Omental fat pad (tissue), 4 donors: Measurements from ENCODE around the gene OR4A16. TPM values are rescaled to one million over a fixed set of nuclear protein-coding genes. Genes with fewer than 3 reads are reported as not detected.

ENCODE experiments used
- ATAC-seq: fragments of 150-250 bp; one replicate; pipeline ENCODE4 v1.9.1; 2016; ENCODE audit warnings: mild to moderate bottlenecking, moderate library complexity; ENCODE audit not compliant: low FRiP score
- DNase-seq: peaks from one replicate; pipeline ENCODE4 v3.0.0-alpha.2; 2019; ENCODE audit warnings: low spot score
- total RNA-seq, 4 donors: library from RNA; depleted of rRNA; stranded (reverse); fragments of >200 nt; gene quantifications; one replicate each; pipeline ENCODE4 v1.1.0, GENCODE V29; 2016
- TF ChIP-seq, protein P1 (sequence below), 3 donors: fragments of 450-650 bp; IDR thresholded peaks; one replicate each; pipeline ENCODE4 v1.5.1; 2016 to 2017; ENCODE audit warnings: antibody characterized with exemption in 3 of 3, mild to moderate bottlenecking in 3 of 3, moderate library complexity in 2 of 3

Gene OR4A16, protein sequence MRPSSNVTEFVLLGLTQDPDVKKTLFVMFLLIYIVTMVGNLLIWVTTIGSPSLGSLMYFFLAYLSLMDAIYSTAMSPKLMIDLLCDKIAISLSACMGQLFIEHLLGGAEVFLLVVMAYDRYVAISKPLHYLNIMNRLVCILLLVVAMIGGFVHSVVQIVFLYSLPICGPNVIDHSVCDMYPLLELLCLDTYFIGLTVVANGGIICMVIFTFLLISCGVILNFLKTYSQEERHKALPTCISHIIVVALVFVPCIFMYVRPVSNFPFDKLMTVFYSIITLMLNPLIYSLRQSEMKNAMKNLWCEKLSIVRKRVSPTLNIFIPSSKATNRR
- not detected for total RNA-seq

DNA sequence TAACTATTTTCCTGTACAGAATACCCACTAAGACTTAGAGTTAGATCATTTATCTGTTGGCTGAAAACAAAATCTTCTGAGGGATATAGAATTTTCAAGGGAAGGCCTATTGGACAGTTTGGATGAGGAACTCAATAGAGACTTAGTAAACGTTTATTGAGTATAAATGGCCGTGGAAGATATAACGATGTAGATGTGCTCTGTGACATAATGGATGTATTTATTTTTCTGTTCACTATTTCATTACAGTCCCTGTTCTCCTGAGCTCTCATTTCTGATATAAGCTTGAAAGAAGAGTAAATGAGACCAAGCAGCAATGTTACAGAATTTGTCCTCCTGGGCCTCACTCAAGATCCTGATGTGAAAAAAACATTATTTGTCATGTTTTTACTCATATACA is at the start of gene OR4A16:
OR4A16 (plus strand) TSS at position 301 of the 400 bp plus-strand sequence; CDS start at position 301, 0 bp downstream.
- TF ChIP-seq, protein P1, sequence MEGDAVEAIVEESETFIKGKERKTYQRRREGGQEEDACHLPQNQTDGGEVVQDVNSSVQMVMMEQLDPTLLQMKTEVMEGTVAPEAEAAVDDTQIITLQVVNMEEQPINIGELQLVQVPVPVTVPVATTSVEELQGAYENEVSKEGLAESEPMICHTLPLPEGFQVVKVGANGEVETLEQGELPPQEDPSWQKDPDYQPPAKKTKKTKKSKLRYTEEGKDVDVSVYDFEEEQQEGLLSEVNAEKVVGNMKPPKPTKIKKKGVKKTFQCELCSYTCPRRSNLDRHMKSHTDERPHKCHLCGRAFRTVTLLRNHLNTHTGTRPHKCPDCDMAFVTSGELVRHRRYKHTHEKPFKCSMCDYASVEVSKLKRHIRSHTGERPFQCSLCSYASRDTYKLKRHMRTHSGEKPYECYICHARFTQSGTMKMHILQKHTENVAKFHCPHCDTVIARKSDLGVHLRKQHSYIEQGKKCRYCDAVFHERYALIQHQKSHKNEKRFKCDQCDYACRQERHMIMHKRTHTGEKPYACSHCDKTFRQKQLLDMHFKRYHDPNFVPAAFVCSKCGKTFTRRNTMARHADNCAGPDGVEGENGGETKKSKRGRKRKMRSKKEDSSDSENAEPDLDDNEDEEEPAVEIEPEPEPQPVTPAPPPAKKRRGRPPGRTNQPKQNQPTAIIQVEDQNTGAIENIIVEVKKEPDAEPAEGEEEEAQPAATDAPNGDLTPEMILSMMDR (IDR thresholded peaks at IDR 0.05) = no peak
- ATAC-seq (no peak), DNase-seq (no peak)

DNA sequence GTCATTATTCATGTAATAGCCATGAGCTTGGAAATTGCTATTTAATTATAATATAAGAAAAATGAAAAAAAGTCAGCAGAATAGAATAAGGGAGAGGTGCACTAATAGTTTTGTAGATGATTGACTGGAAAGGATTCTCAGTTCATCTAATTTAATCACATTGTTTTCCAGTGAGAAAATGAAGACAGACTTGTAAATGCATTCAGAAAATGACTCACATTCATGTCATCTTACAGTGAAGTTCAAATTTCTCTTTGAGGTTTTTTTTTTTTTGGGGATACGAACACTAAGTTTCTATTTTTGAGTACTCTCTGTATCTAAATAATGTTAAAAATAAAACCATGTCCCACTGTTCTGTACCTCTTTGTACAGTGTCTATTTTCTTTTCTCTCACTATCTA is 18.5 kb upstream of the OR4A16 start:
- no peak for DNase-seq
- ATAC-seq = no peak
- TF ChIP-seq, protein P1 (IDR thresholded peaks at IDR 0.05) = no peak

DNA sequence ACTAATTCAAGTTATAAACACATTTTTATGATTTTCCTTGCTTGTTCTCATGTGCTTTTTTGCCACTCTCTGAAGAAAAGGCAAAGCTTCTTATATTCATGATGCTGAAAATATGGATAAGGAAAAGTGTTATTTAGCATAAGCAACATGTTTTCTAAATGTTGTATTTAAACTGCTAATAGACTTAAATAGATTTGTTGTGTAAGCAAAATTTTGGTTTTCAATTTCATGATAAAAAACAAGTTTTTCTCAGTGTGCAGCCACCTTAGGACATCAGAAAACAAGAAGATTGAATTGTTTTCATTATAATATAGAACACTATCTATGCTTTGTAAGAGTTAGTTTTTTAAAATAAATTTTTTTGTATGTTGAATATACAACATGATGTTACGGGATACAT is 2.3 kb downstream of the OR4A16 start:
- no peak for DNase-seq
- TF ChIP-seq, protein P1 (IDR thresholded peaks at IDR 0.05) = no peak
- no peak for ATAC-seq

DNA sequence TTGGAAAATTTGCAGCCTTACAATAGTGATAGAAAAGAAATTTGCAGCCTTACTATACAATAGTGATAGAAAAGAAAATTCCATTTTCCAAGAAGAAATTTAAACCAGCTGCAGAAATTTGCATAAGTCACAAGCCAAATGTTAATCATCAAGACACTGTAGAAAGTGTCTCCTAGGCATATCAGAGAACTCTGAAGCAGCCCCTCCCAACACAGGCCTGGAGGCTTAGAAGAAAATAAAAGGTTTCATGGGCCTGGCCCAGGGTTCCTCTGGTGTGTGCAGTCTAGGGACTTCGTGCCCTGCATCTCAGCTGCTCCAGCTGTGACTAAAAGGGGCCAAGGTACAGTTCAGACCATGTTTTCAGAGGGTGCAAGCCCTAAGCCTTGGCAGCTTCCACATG is 6.0 kb downstream of the OR4A16 start:
- no peak for DNase-seq
- TF ChIP-seq, protein P1 (IDR thresholded peaks at IDR 0.05) = no peak
- ATAC-seq = no peak

DNA sequence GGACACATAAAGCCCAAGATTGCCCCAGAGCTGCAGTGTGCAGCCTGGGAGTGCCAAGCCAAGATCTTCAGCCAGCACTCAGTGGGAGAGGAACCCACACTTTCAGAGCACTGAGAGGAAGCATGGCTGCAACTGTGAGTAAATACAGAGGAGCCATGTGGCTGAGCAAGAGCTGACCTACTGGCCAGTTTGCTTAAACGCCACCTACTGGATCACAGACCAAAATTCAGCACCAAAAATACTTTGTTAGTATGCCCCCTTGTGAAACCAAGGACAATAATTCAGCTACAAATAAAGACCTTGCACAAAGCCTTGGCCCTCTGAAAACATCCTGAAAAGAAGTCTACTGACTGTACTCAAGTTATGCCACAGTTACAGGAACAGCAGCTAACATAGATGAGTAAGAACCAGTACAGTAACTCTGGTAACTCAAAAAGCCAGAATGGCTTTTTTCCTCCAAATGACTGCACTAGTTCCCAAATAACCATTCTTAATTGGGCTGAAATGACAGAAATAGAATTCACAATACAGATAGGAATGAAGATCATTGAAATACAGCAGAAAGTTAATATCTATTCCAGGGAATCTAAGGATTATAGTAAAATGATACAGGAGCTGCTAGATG is 14.7 kb downstream of the OR4A16 start:
- no peak for ATAC-seq
- DNase-seq = no peak
- TF ChIP-seq, protein P1 (IDR thresholded peaks at IDR 0.05) = no peak

DNA sequence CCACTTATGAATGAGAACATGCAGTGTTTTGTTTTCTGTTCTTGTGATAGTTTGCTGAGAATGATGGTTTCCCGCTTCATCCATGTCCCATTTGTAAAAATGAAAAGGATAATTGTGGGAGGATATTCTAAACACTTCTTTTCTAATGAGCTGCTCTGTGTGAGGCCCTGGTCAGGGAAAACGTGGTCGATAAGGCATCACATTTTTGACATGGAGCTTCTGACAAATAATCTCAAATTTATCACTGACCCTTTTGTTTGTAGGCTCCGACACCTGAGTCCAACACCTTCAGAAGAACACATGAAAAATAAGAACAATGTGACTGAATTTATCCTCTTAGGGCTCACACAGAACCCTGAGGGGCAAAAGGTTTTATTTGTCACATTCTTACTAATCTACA is 24.7 kb downstream of the OR4A16 start, which contains the start of gene OR4A15:
OR4A15 (plus strand) TSS at position 301 of the 400 bp plus-strand sequence; CDS start at position 301, 0 bp downstream.
- DNase-seq = no peak
- ATAC-seq = no peak
- TF ChIP-seq, protein P1 (IDR thresholded peaks at IDR 0.05) = no peak

Other genes starting within 250 kb of the OR4A16 start
- not detected for gene TRIM48, start 81.0 kb upstream of the OR4A16 start, total RNA-seq
- not detected for gene OR4A15, start 24.8 kb downstream of the OR4A16 start, total RNA-seq
- gene OR4C15, start 211.3 kb downstream of the OR4A16 start, total RNA-seq = not detected
- not detected for gene OR4C16, start 228.9 kb downstream of the OR4A16 start, total RNA-seq